ENCODE results near the gene RTP3. TPM values are rescaled to one million over a fixed set of nuclear protein-coding genes. Genes with fewer than 3 reads are reported as not detected.

RTP3 gene
- total RNA-seq, 1 experiment from 2014 or later, result not detected

DNA sequence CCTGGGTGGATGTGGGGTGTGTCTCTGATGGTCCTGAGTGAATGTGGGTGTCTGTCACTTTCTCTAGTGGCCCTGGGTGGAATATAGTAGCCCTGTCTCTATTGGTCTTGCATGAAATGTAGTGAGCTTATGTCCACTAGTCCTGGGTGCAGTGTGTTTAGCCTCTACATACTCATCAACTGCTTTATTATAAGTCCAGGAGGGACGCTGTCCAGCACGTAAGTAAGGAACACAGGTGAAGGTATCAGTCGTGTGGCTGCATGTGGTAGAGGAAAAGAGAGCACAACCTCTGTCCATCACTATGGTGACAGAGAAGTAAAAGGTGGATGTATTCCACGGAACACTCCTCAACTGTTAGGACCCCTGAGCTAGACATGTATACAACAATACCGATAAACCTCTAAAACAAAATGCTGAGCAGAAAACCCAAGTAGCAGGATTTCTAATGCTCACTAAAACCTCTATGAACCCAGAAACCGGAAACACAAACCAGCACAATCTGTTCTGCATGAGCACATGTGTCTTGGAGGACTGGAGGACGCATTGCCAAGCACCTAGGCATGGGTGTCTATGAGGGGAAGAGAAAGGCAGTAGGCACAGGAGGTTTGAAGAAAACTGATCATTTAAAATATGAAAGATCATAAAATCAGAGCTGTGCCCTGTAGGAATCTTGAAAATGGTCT, 44.1 kb upstream of the RTP3 start:
- H3K9me3 Mint-ChIP-seq (ENCODE audit: unreplicated experiment), result no peaks in the 10 kb centered on the region
- Histone ChIP-seq H3K9me3 (peaks cover 3% of the 10 kb centered on the region; the same call in 1 of the 2 replicates), H3K4me3 (ENCODE audit: low read depth, low read length) (no peak overlapping the region), H3K27me3 (replicated peaks; ENCODE audit: control insufficient read depth, insufficient read depth, low read length) (no peaks in the 10 kb centered on the region), H3K4me1 (no peaks in the 10 kb centered on the region), H3K36me3 (ENCODE audit: control insufficient read depth, insufficient read depth, low read length) (no peaks in the 10 kb centered on the region)
- no peaks in the 10 kb centered on the region for H3K4me1 Mint-ChIP-seq (ENCODE audit: low read depth, unreplicated experiment)
- TF ChIP-seq, protein P1, sequence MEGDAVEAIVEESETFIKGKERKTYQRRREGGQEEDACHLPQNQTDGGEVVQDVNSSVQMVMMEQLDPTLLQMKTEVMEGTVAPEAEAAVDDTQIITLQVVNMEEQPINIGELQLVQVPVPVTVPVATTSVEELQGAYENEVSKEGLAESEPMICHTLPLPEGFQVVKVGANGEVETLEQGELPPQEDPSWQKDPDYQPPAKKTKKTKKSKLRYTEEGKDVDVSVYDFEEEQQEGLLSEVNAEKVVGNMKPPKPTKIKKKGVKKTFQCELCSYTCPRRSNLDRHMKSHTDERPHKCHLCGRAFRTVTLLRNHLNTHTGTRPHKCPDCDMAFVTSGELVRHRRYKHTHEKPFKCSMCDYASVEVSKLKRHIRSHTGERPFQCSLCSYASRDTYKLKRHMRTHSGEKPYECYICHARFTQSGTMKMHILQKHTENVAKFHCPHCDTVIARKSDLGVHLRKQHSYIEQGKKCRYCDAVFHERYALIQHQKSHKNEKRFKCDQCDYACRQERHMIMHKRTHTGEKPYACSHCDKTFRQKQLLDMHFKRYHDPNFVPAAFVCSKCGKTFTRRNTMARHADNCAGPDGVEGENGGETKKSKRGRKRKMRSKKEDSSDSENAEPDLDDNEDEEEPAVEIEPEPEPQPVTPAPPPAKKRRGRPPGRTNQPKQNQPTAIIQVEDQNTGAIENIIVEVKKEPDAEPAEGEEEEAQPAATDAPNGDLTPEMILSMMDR (IDR thresholded peaks at IDR 0.05; ENCODE audit: insufficient read depth in 1 of 2, low read depth in 1 of 2, low read length in 1 of 2, severe bottlenecking in 1 of 2, unreplicated experiment in 1 of 2), result no peak
- no peaks in the 10 kb centered on the region for H3K27me3 Mint-ChIP-seq (ENCODE audit: insufficient read depth, unreplicated experiment)
- H3K27ac Mint-ChIP-seq (ENCODE audit: unreplicated experiment), result no peak overlapping the region
- no peak overlapping the region for H3K4me3 Mint-ChIP-seq (ENCODE audit: unreplicated experiment)
- ChIA-PET CTCF (no interaction called here), POLR2A (no interaction called here)
- H3K36me3 Mint-ChIP-seq (ENCODE audit: insufficient read depth, unreplicated experiment), result no peaks in the 10 kb centered on the region
- DNase-seq, result no peak
- intact Hi-C loops (cut with micrococcal nuclease; ENCODE audit: unreplicated experiment), result no loop called here
- BruUV-seq (replicated peaks), result no TSS peak

- intact Hi-C loops (cut with micrococcal nuclease; ENCODE audit: unreplicated experiment), result no loop called here
- H3K4me1 Mint-ChIP-seq (ENCODE audit: low read depth, unreplicated experiment), result no peaks in the 10 kb centered on the region
- DNase-seq, result no peak
- H3K4me3 Mint-ChIP-seq (ENCODE audit: unreplicated experiment), result no peak overlapping the region
- H3K36me3 ChIP-seq (ENCODE audit: control insufficient read depth, insufficient read depth, low read length), result no peaks in the 10 kb centered on the region
- TF ChIP-seq, protein P1 (IDR thresholded peaks at IDR 0.05; ENCODE audit: insufficient read depth in 1 of 2, low read depth in 1 of 2, low read length in 1 of 2, severe bottlenecking in 1 of 2, unreplicated experiment in 1 of 2), result no peak
- CTCF ChIA-PET, result no interaction called here
- no peak overlapping the region for H3K4me3 ChIP-seq (ENCODE audit: low read depth, low read length)
- no peak overlapping the region for H3K27ac Mint-ChIP-seq (ENCODE audit: unreplicated experiment)
- no peaks in the 10 kb centered on the region for H3K36me3 Mint-ChIP-seq (ENCODE audit: insufficient read depth, unreplicated experiment)
- no peaks in the 10 kb centered on the region for H3K9me3 Mint-ChIP-seq (ENCODE audit: unreplicated experiment)
- no peaks in the 10 kb centered on the region for H3K27me3 Mint-ChIP-seq (ENCODE audit: insufficient read depth, unreplicated experiment)
- no TSS peak for BruUV-seq (replicated peaks)
- H3K4me1 ChIP-seq, result no peaks in the 10 kb centered on the region
- POLR2A ChIA-PET, result no interaction called here
- no peaks in the 10 kb centered on the region for H3K27me3 ChIP-seq (replicated peaks; ENCODE audit: control insufficient read depth, insufficient read depth, low read length)
- peaks cover 3% of the 10 kb centered on the region; the same call in 1 of the 2 replicates for H3K9me3 ChIP-seq
Observed at GRCh38 chr3:46454209-46454595, 43.6 kb upstream of the RTP3 start.

- CTCF ChIA-PET, result no interaction called here
- H3K4me3 Mint-ChIP-seq (ENCODE audit: unreplicated experiment), result no peak overlapping the region
Observed at GRCh38 chr3:46454606-46455005, 43.2 kb upstream of the RTP3 start.

More at GRCh38 chr3:46454606-46455005, 43.2 kb upstream of the RTP3 start:
- DNase-seq, result no peak
- no TSS peak for BruUV-seq (replicated peaks)
- Histone ChIP-seq H3K4me1 (no peaks in the 10 kb centered on the region), H3K27me3 (replicated peaks; ENCODE audit: control insufficient read depth, insufficient read depth, low read length) (no peaks in the 10 kb centered on the region), H3K36me3 (ENCODE audit: control insufficient read depth, insufficient read depth, low read length) (no peaks in the 10 kb centered on the region), H3K4me3 (ENCODE audit: low read depth, low read length) (no peak overlapping the region), H3K9me3 (peaks cover 3% of the 10 kb centered on the region; the same call in 1 of the 2 replicates)
- Mint-ChIP-seq H3K4me1 (ENCODE audit: low read depth, unreplicated experiment) (no peaks in the 10 kb centered on the region), H3K27ac (ENCODE audit: unreplicated experiment) (no peak overlapping the region), H3K9me3 (ENCODE audit: unreplicated experiment) (no peaks in the 10 kb centered on the region), H3K36me3 (ENCODE audit: insufficient read depth, unreplicated experiment) (no peaks in the 10 kb centered on the region), H3K27me3 (ENCODE audit: insufficient read depth, unreplicated experiment) (no peaks in the 10 kb centered on the region)
- intact Hi-C loops (cut with micrococcal nuclease; ENCODE audit: unreplicated experiment), result no loop called here
- POLR2A ChIA-PET, result no interaction called here
- TF ChIP-seq, protein P1 (IDR thresholded peaks at IDR 0.05; ENCODE audit: insufficient read depth in 1 of 2, low read depth in 1 of 2, low read length in 1 of 2, severe bottlenecking in 1 of 2, unreplicated experiment in 1 of 2), result no peak

All from Caco-2 (cell line).